Adrenal gland (tissue), 12 donors: ENCODE data around the gene HRAS. TPM values are rescaled to one million over a fixed set of nuclear protein-coding genes. Genes with fewer than 3 reads are reported as not detected.

Experiments used
- DNase-seq, 7 donors: peaks; one replicate each; pipeline ENCODE4 v3.0.0-alpha.2; 2019 to 2020
- H3K27ac ChIP-seq, 5 donors: fragments of 200-600 bp; sonication (generic) in 4 of 5; 1 replicate in 3 of 5; 2 replicates in 2 of 5; pipeline versions ENCODE4 v1.5.1 to v1.8.0; 2016 to 2020; ENCODE audit warnings: mild to moderate bottlenecking in 1 of 5
- H3K27me3 ChIP-seq: fragments of 200-600 bp; 2 replicates; pipeline ENCODE4 v1.8.0; 2021
- H3K36me3 ChIP-seq, 2 donors: fragments of 200-600 bp; replicated peaks in 1 of 2; 1 replicate in 1 of 2; 2 replicates in 1 of 2; pipeline versions ENCODE4 v1.5.1 to v1.8.0; 2018 to 2022
- H3K4me1 ChIP-seq, 2 donors: fragments of 200-600 bp; replicated peaks in 1 of 2; 1 replicate in 1 of 2; 2 replicates in 1 of 2; pipeline versions ENCODE4 v1.5.1 to v1.8.0; 2018 to 2021
- H3K4me3 ChIP-seq, 4 donors: fragments of 200-600 bp; sonication (generic) in 3 of 4; one replicate each; pipeline ENCODE4 v1.5.1; 2016 to 2018
- H3K9me3 ChIP-seq, 3 donors: fragments of 200-600 bp; sonication (generic) in 1 of 3; replicated peaks in 1 of 3; 1 replicate in 2 of 3; 2 replicates in 1 of 3; pipeline versions ENCODE4 v1.5.1 to v1.8.0; 2016 to 2021
- CTCF ChIP-seq, 6 experiments: fragments of 450-650 bp in 4 of 6; fragments of 200-600 bp in 2 of 6; sonication (generic) in 1 of 6; IDR thresholded peaks; 1 replicate in 5 of 6; 2 replicates in 1 of 6; pipeline versions ENCODE4 v1.5.1 to v1.8.0; 2016 to 2021; ENCODE audit warnings: antibody characterized with exemption in 6 of 6, mild to moderate bottlenecking in 2 of 6, moderate library complexity in 1 of 6
- POLR2A ChIP-seq, 2 donors: fragments of 450-650 bp; IDR thresholded peaks; one replicate each; pipeline ENCODE4 v1.6.1; 2017; ENCODE audit warnings: antibody characterized with exemption in 2 of 2, mild to moderate bottlenecking in 2 of 2, moderate library complexity in 1 of 2
- WGBS, 4 donors: extraction: QIAGEN DNeasy Blood & Tissue Kit in 2 of 4; methylation state at CpG; one replicate each; pipeline versions ENCODE4 v1.1.5 to v1.1.7; 2013 to 2017; 5-methylcytosine and 5-hydroxymethylcytosine counted together
- intact Hi-C, 2 donors: fragments of 100-400 bp; cut with DNase I; formaldehyde crosslinking; loops; one replicate each; pipeline versions ENCODE4 v1.14.1 to v1.15.0; 2022 to 2023
- polyA plus RNA-seq, 3 donors: library from polyadenylated mRNA; stranded (reverse); fragments of 200-250 nt in 2 of 3; fragments of 350-450 nt in 1 of 3; fragmentation: Illumina TruSeq in 1 of 3; extraction: RNeasy Lipid Tissue Mini Kit (QIAGEN cat#74804) in 1 of 3; gene quantifications; one replicate each; pipeline ENCODE4 v1.2.3, GENCODE V29; 2013 to 2014
- total RNA-seq, 9 donors: library from RNA; depleted of rRNA in 4 of 9; stranded (reverse); fragments of >200 nt in 4 of 9; fragments of 120-200 nt in 1 of 9; fragmentation: NEBNext Ultra II Directional in 1 of 9; extraction: Animal tissue kit (Norgen Biotek cat#: 25700) in 1 of 9; gene quantifications; one replicate each; pipeline versions ENCODE4 v1.1.0 to v1.2.4, GENCODE V29; 2013 to 2023
- donor health status: healthy with polysubstance abuse.
- donor health status: Bipolar disorder and iron deficiency.
- donor health status: DM: yes; HTN: yes; CAD: no.
- donor health status: DM: no; HTN: no; CAD: no.
- donor health status: DM: no; HTN: no; CAD: no.
- donor health status: DM: yes; HTN: yes; CAD: no.

The HRAS gene
- total and polyA plus RNA-seq, 12 donors = 10.8 to 190 (median 39.0) TPM

- DNase-seq = no peak
- peaks cover 7 to 12% of the 10 kb centered on the region in 2 donors for H3K4me1 ChIP-seq
- H3K36me3 ChIP-seq = no peaks in the 10 kb centered on the region
- H3K27me3 ChIP-seq = no peaks in the 10 kb centered on the region
- no peaks in the 10 kb centered on the region for H3K9me3 ChIP-seq
- no peak overlapping the region for H3K27ac ChIP-seq
- WGBS, 4 donors = 93 to 100% (median 97%) methylated on average over 2 to 18 of the region's 18 CpGs
- TF ChIP-seq CTCF (IDR thresholded peaks at IDR 0.05) = no peak
- TF ChIP-seq POLR2A (IDR thresholded peaks at IDR 0.05) = no peak
- no peak overlapping the region for H3K4me3 ChIP-seq
- intact Hi-C loops = no loop called here
These were observed 31.7 kb upstream of the HRAS start for GRCh38 chr11:567011-567628.

- TF ChIP-seq CTCF (IDR thresholded peaks at IDR 0.05) = no peak
- TF ChIP-seq POLR2A (IDR thresholded peaks at IDR 0.05) = no peak
- intact Hi-C loops = no loop called here
These were observed 30.6 kb upstream of the HRAS start for GRCh38 chr11:565921-566509.

GRCh38 chr11:563812-564578, 28.6 kb upstream of the HRAS start:
- DNase-seq = no peak
- no peak for TF ChIP-seq POLR2A (IDR thresholded peaks at IDR 0.05)
- TF ChIP-seq CTCF (IDR thresholded peaks at IDR 0.05) = no peak
- no peak overlapping the region for H3K4me3 ChIP-seq
- no peaks in the 10 kb centered on the region for H3K9me3 ChIP-seq
- intact Hi-C loops = no loop called here
- 91 to 95% (median 93%) methylated on average over 10 to 12 of the region's 12 CpGs for WGBS, 4 donors
- H3K36me3 ChIP-seq = no peaks in the 10 kb centered on the region
- H3K4me1 ChIP-seq = peaks cover 12 to 23% of the 10 kb centered on the region in 2 donors
- no peak overlapping the region for H3K27ac ChIP-seq
- H3K27me3 ChIP-seq = no peaks in the 10 kb centered on the region

More at GRCh38 chr11:565921-566509, 30.6 kb upstream of the HRAS start:
- Histone ChIP-seq H3K27ac (no peak overlapping the region), H3K4me1 (peaks cover 12 to 20% of the 10 kb centered on the region in 2 donors), H3K4me3 (no peak overlapping the region), H3K36me3 (no peaks in the 10 kb centered on the region), H3K9me3 (no peaks in the 10 kb centered on the region), H3K27me3 (no peaks in the 10 kb centered on the region)
- WGBS, 4 donors = 86 to 91% (median 88%) methylated on average over 3 to 12 of the region's 12 CpGs
- no peak for DNase-seq

- Histone ChIP-seq H3K27me3 (no peaks in the 10 kb centered on the region), H3K4me3 (no peak overlapping the region), H3K36me3 (no peaks in the 10 kb centered on the region), H3K4me1 (peaks cover 11 to 22% of the 10 kb centered on the region in 2 donors), H3K27ac (no peak overlapping the region), H3K9me3 (no peaks in the 10 kb centered on the region)
- DNase-seq = no peak
- 93 to 99% (median 95%) methylated on average over 7 to 18 of the region's 18 CpGs for WGBS, 4 donors
- TF ChIP-seq POLR2A (IDR thresholded peaks at IDR 0.05) (no peak), CTCF (IDR thresholded peaks at IDR 0.05) (no peak)
- intact Hi-C loops = no loop called here
These were observed 27.9 kb upstream of the HRAS start for GRCh38 chr11:563066-563811.
